Suprapubic skin (tissue), 3 donors: ENCODE data around the gene G6PD.

ENCODE experiments used
- CTCF ChIP-seq, 2 donors: fragments of 200-600 bp in 1 of 2; fragments of 450-650 bp in 1 of 2; sonication (generic) in 1 of 2; IDR thresholded peaks; one replicate each; pipeline ENCODE4 v1.5.1; 2016 to 2019; ENCODE audit warnings: antibody characterized with exemption in 2 of 2, mild to moderate bottlenecking in 1 of 2, moderate library complexity in 1 of 2
- EP300 ChIP-seq: sonication (generic); formaldehyde crosslinking; IDR thresholded peaks from one replicate; pipeline ENCODE4 v1.6.1; 2017; ENCODE audit warnings: antibody characterized with exemption

- TF ChIP-seq CTCF (IDR thresholded peaks at IDR 0.05) (no peak), EP300 (no peak)
Measured at GRCh38 chrX:154530286-154530685, 16.4 kb downstream of the G6PD start.
